Bronchial epithelial cell (primary cell): ENCODE measurements around the gene PGLYRP2. TPM values are rescaled to one million over a fixed set of nuclear protein-coding genes. Genes with fewer than 3 reads are reported as not detected.

Source experiments
- DNase-seq: peaks from one replicate; pipeline ENCODE4 v3.0.0-alpha.2; 2010; ENCODE audit warnings: low read depth
- FAIRE-seq: peaks from 2 replicates; lab custom pipeline; 2011; peaks lifted over from hg19 to GRCh38; lab: Jason Lieb, UNC
- H3K27me3 ChIP-seq: 2 replicates; pipeline ENCODE4 v1.5.1; 2011; ENCODE audit warnings: low read length; ENCODE audit not compliant: control insufficient read depth, insufficient read depth
- H3K36me3 ChIP-seq: 2 replicates; pipeline ENCODE4 v1.5.1; 2011; ENCODE audit warnings: low read length; ENCODE audit not compliant: control insufficient read depth, insufficient read depth
- H3K4me3 ChIP-seq: 2 replicates; pipeline ENCODE4 v1.5.1; 2011; ENCODE audit warnings: mild to moderate bottlenecking, low read depth, low read length, control low read depth
- CTCF ChIP-seq: IDR thresholded peaks from 2 replicates; pipeline ENCODE4 v1.5.1; 2011; ENCODE audit warnings: mild to moderate bottlenecking, moderate library complexity, low read length, control low read depth, inconsistent platforms; ENCODE audit not compliant: insufficient read depth, severe bottlenecking
- total RNA-seq: library from RNA; depleted of rRNA; stranded (reverse); fragments of >200 nt; gene quantifications from 2 replicates; pipeline ENCODE4 v1.2.1, GENCODE V29; 2014

PGLYRP2 gene
- total RNA-seq, 1 donor from 2014 or later: not detected

DNA sequence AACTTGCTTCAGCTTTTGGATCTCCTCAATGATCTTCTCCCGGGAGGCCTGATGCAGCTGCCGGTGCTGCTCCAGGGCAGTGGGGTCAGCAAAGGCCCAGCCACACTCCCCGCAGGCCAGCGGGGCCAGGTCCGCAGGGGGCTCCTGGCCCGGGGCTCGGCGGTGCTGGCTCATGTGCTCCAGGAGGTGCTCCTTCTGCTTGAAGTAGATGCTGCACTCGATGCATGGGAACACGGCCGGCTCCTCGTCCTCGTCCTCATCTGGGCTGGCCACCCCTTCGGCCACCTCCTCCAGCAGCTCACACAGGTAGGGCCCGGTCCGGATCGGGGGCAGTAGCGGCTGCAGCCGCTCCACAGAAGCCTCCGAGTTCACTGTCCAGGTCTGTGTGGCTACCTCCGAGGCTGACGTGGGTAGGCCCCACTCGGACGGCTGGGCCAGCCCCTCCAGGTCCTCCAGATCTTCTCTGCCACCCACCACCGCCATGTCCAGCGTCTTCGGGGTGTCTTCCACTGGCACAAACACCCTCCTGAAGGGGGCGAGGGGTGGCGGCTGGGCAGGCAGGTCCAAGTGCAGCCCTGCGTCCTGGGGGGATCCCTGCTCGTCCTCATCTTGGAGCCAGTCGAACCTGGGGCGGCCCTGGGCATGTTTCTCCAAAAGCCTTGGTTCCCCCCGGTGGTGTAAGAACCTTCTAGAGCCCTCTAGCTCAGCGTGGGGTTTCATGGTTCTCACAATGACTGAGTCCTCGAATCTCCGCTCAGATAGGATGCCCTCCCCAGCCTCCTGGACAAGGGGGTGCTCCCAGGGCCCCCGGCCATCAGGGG lies 39.3 kb downstream of the PGLYRP2 start:
- Histone ChIP-seq H3K4me3 (no peak overlapping the region), H3K36me3 (no peaks in the 10 kb centered on the region), H3K27me3 (no peaks in the 10 kb centered on the region)
- DNase-seq: no peak
- TF ChIP-seq CTCF: no peak
- FAIRE-seq: no peak

DNA sequence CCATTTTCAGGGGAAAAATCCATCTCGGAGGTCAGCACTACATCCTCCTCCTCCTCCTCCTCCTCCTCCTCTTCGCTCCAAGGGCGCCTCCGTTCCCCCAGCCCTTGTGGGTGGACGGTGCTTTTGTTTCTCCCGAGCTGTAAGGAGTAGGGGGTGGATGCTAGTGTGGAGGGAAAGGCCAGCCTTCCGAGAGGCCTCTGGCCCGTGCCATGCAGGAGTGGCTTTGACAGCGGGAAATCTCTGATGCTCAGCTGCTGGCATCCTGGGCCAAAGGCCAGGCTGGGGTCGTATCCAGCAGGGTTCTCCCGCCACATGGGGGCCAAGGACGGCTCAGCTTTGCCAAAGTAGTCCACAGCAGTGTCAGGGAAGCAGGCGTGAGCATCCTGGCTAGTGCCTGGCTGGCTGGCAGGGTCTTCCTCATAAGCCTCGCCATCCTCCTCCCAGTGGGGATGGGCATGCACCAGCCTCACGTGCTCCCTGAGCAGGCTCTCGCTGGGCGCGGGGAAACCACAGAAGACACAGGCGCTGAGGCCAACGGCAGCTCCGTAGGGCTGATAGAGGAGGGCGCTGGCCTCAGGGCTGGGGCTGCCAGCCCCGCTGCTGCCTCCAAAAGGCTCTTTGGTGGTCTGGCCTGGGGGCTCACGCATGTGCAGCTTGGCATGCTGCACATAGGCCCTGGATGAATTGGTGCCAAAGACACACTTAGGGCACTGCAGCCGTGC lies 40.1 kb downstream of the PGLYRP2 start:
- no peak for TF ChIP-seq CTCF
- FAIRE-seq: no peak
- no peak overlapping the region for H3K4me3 ChIP-seq
- DNase-seq: no peak
- no peaks in the 10 kb centered on the region for H3K36me3 ChIP-seq
- no peaks in the 10 kb centered on the region for H3K27me3 ChIP-seq

DNA sequence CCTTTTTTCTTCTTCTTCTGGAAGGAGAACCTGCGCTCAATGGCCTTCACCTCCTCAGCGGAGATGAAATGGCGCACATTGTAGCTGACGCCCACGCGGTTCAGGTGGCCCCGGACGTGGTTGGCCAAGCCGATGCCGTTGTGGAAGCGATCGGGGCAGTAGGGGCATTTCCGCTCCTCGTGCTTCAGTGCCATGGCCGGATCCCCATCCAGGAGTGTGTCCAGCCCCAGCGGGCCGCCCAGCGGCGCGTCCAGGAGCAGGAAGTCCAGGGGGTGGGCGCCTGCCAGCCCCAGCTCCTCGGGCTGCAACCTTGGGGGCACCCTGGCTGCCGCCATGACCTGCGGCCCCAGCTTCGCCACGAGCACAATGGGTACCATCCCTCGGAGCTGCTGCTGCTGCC lies 40.7 kb downstream of the PGLYRP2 start:
- Histone ChIP-seq H3K4me3 (no peak overlapping the region), H3K27me3 (no peaks in the 10 kb centered on the region), H3K36me3 (no peaks in the 10 kb centered on the region)
- DNase-seq (no peak), FAIRE-seq (no peak)
- TF ChIP-seq CTCF: no peak

DNA sequence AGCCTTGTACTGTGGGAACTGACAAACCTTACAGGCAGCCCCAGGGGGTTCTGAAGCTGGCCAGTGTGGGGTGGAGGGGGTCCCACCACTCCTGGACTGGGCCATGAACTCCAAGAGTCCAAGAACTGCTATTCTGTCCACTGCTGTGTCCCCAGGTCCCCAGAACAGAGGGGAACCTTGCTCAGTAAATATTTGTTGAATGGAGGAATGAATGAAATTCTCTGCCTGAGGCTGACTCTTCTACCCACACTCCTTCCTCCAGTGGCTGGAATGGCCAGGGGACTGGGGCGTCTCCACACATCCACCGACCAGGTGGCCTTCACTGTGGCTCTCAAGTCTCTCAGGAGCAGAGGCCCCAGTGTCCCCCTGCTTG lies 41.2 kb downstream of the PGLYRP2 start:
- DNase-seq (no peak), FAIRE-seq (no peak)
- H3K4me3 ChIP-seq: no peak overlapping the region
- H3K27me3 ChIP-seq: no peaks in the 10 kb centered on the region
- no peaks in the 10 kb centered on the region for H3K36me3 ChIP-seq
- TF ChIP-seq CTCF: no peak

DNA sequence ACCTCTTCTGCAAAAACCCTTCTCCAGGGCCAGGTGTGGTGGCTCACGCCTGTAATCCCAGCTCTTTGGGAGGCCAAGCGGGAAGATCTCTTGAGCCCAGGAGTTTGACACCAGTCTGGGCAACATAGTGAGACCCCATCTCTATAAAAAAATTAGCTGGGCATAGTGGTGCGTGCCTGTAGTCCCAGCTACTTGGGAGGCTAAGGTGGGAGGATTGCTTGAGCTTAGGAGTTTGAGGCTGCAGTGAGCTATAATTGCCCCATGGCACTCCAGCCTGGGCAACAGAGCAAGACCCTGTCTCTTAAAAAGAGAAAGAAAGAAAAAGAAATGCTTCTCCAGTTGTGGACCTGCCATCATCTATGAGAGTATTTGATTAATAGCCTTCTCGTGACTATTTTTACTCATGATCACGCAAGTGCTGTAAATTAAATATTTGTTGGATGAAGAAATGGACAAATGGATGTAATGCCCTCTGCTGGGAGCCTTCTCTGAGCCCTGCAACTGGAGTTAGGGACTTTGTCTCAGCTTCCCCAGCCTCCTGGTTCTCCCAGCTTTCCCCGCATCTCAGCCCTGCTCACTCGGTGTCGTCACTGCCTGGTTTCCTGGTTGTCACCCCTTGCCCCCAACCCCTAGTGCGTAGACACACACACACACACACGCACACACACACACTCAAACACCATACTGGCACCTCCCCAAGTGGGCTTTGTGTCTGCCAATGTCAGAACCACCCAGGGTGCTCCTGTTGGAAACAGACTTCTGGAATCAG lies 41.8 kb downstream of the PGLYRP2 start:
- Histone ChIP-seq H3K4me3 (no peak overlapping the region), H3K36me3 (no peaks in the 10 kb centered on the region), H3K27me3 (no peaks in the 10 kb centered on the region)
- FAIRE-seq (no peak), DNase-seq (no peak)
- peak; percentile 15 for TF ChIP-seq CTCF
